OCI-LY3 (cell line): Measurements from ENCODE around the gene EPG5.

Experiments
- CTCF ChIP-seq: fragments of 200-600, 300-600 bp; sonication (generic); IDR thresholded peaks from 2 replicates; pipeline ENCODE4 v1.5.1; 2014; ENCODE audit warnings: antibody characterized with exemption, low read length, low read depth
- EZH2phosphoT487 ChIP-seq: fragments of 200-600 bp; shearing (Covaris generic); IDR thresholded peaks from 2 replicates; pipeline ENCODE4 v1.6.1; 2018; ENCODE audit warnings: antibody characterized with exemption, mixed run types, low read depth

DNA sequence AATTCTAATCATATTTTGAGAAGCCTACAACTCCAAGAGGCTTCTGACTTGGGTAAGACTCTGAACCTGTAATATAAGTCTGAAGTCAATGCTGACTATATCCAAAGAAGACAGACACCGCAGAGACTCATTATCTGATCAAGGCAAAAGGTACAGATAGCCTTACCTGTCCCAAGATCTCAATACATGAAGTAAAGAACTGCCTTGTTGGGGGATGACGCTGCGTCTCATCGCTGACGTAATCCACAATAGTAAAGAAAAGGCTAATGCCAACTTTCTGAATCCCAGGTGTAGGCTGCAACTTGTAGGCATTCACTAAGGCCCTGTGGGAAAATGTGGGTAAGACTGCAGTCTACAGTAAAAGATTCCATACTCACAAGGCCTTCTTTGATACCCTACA is 79.5 kb downstream of the EPG5 start:
- TF ChIP-seq CTCF, result no peak
- no peak for TF ChIP-seq EZH2phosphoT487
